Measurements from ENCODE around the gene RABL2A.
"Not testable (repeated sequence)": the region's sequence is repeated elsewhere in the genome, so short reads cannot be mapped to it uniquely, and the experiment has no call there.

Gene RABL2A

GRCh38 chr2:113685471-113685870, 58.4 kb downstream of the RABL2A start:
- intact Hi-C loops (cut with DNase I; ENCODE audit: low total_unique reads) = no loop called here

DNA sequence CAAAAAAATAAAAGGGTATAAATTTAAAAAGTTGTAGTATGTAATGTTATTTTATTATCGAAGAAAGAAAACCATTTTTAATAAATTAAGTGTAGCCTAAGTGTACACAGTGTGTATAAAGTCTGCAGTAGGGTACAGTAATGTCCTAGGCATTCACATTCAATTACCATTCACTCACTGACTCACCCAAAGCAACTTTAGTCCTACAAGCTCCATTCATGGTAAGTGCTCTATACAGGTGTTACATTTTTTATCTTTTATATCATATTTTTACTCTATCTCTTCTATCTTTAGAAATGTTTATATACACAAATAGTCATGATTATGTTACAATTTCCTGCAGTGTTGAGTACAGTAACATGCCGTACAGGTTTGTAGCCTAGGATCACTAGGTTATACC, 59.5 kb downstream of the RABL2A start:
- Histone ChIP-seq H3K27me3 (no peaks in the 10 kb centered on the region), H3K4me3 (no peak overlapping the region), H3K27ac (no peak overlapping the region), H3K9me3 (no peaks in the 10 kb centered on the region), H3K4me1 (no peaks in the 10 kb centered on the region), H3K36me3 (no peaks in the 10 kb centered on the region)
- DNase-seq = no peak
- TF ChIP-seq, protein P1, sequence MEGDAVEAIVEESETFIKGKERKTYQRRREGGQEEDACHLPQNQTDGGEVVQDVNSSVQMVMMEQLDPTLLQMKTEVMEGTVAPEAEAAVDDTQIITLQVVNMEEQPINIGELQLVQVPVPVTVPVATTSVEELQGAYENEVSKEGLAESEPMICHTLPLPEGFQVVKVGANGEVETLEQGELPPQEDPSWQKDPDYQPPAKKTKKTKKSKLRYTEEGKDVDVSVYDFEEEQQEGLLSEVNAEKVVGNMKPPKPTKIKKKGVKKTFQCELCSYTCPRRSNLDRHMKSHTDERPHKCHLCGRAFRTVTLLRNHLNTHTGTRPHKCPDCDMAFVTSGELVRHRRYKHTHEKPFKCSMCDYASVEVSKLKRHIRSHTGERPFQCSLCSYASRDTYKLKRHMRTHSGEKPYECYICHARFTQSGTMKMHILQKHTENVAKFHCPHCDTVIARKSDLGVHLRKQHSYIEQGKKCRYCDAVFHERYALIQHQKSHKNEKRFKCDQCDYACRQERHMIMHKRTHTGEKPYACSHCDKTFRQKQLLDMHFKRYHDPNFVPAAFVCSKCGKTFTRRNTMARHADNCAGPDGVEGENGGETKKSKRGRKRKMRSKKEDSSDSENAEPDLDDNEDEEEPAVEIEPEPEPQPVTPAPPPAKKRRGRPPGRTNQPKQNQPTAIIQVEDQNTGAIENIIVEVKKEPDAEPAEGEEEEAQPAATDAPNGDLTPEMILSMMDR (IDR thresholded peaks at IDR 0.05) = no peak
- intact Hi-C loops (cut with DNase I; ENCODE audit: low total_unique reads) = no loop called here

More at GRCh38 chr2:113685471-113685870, 58.4 kb downstream of the RABL2A start:
- Histone ChIP-seq H3K27ac (no peak overlapping the region), H3K4me1 (no peaks in the 10 kb centered on the region), H3K27me3 (no peaks in the 10 kb centered on the region), H3K36me3 (no peaks in the 10 kb centered on the region), H3K4me3 (no peak overlapping the region), H3K9me3 (no peaks in the 10 kb centered on the region)
- no peak for DNase-seq
- TF ChIP-seq, protein P1 (IDR thresholded peaks at IDR 0.05) = no peak

DNA sequence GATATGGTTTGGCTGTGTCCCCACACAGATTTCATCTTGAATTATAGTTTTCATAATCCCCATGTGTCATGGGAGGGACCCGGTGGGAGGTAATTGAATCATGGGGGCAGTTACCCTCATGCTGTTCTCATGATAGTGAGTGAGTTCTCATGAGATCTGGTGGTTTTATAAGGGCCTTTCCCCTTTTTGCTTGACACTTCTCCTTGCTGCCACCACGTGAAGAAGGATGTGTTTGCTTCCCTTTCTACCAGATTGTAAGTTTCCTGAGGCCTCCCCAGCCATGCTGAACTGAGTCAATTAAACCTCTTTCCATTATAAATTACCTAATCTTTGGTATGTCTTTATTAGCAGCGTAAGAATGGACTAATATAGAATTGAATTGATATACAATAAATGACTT, 63.8 kb downstream of the RABL2A start:
- intact Hi-C loops (cut with DNase I; ENCODE audit: low total_unique reads); DNase-seq; H3K9me3 ChIP-seq; H3K4me1 ChIP-seq; H3K36me3 ChIP-seq; H3K27me3 ChIP-seq; H3K4me3 ChIP-seq; H3K27ac ChIP-seq: not testable (repeated sequence)

Data from tibial artery (tissue), 4 donors.